Esophagus (tissue), 2 donors: Measurements from ENCODE around the gene COX4I1. TPM values are rescaled to one million over a fixed set of nuclear protein-coding genes. Genes with fewer than 3 reads are reported as not detected.

Experiments used
- H3K27ac ChIP-seq, 2 donors: one replicate each; pipeline ENCODE4 v1.5.1; 2013; ENCODE audit warnings: low read depth in 2 of 2, mild to moderate bottlenecking in 2 of 2, inconsistent platforms in 1 of 2, low read length in 1 of 2, moderate library complexity in 1 of 2
- H3K27me3 ChIP-seq, 2 donors: one replicate each; pipeline ENCODE4 v1.6.1; 2013; ENCODE audit warnings: low read length in 2 of 2, control low read depth in 1 of 2, mild to moderate bottlenecking in 1 of 2; ENCODE audit not compliant: insufficient read depth in 2 of 2, control insufficient read depth in 1 of 2
- H3K36me3 ChIP-seq, 2 donors: one replicate each; pipeline ENCODE4 v1.6.1; 2013; ENCODE audit warnings: low read length in 1 of 2; ENCODE audit not compliant: control insufficient read depth in 2 of 2, insufficient read depth in 2 of 2
- H3K4me1 ChIP-seq, 2 donors: one replicate each; pipeline ENCODE4 v1.6.1; 2013; ENCODE audit warnings: low read length in 1 of 2; ENCODE audit not compliant: control insufficient read depth in 2 of 2, insufficient read depth in 2 of 2
- H3K4me3 ChIP-seq, 2 donors: one replicate each; pipeline ENCODE4 v1.5.1; 2013; ENCODE audit warnings: low read length in 2 of 2, mild to moderate bottlenecking in 2 of 2, low read depth in 1 of 2, moderate library complexity in 1 of 2
- H3K9me3 ChIP-seq, 2 donors: one replicate each; pipeline ENCODE4 v1.6.1; 2013; ENCODE audit warnings: mild to moderate bottlenecking in 2 of 2, low read depth in 1 of 2, low read length in 1 of 2, moderate library complexity in 1 of 2; ENCODE audit not compliant: control insufficient read depth in 2 of 2, insufficient read depth in 1 of 2
- WGBS, 2 donors: extraction: QIAGEN DNeasy Blood & Tissue Kit; methylation state at CpG; one replicate each; pipeline ENCODE4 v1.1.7; 2013; 5-methylcytosine and 5-hydroxymethylcytosine counted together
- polyA plus RNA-seq, 2 donors: library from polyadenylated mRNA; stranded (reverse); fragments of 200-250 nt; gene quantifications; one replicate each; pipeline ENCODE4 v1.2.3, GENCODE V29; 2013
- donor health status: healthy with polysubstance abuse.
- donor health status: Bipolar disorder and iron deficiency.

Gene COX4I1
- polyA plus RNA-seq, 2 donors: 884 to 1,078 TPM

DNA sequence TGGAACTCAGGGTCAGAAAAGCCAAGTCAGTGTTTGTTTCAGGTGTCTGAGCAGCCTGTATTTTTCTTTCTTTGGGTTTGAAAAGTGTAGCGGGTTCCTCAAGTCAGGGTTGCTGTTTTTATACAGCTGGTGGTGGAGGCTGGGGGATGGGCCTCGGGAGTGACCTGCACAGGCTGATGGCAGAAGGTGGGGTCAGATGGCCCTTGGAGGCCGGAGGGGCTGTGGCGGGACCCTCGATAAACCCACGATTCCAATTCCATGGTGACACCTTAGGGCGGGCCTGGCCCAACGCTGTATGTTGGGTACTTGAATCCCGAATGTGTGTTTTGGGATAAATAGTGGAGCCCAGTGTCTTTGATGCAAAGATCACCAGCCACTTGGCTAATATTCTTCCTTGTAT is 28.7 kb downstream of the COX4I1 start:
- Histone ChIP-seq H3K27ac (no peak overlapping the region), H3K36me3 (no peaks in the 10 kb centered on the region), H3K4me3 (no peak overlapping the region), H3K27me3 (no peaks in the 10 kb centered on the region), H3K9me3 (no peaks in the 10 kb centered on the region), H3K4me1 (no peaks in the 10 kb centered on the region)
- WGBS, 2 donors: 61 to 73% methylated on average over 9 of the region's 9 CpGs

DNA sequence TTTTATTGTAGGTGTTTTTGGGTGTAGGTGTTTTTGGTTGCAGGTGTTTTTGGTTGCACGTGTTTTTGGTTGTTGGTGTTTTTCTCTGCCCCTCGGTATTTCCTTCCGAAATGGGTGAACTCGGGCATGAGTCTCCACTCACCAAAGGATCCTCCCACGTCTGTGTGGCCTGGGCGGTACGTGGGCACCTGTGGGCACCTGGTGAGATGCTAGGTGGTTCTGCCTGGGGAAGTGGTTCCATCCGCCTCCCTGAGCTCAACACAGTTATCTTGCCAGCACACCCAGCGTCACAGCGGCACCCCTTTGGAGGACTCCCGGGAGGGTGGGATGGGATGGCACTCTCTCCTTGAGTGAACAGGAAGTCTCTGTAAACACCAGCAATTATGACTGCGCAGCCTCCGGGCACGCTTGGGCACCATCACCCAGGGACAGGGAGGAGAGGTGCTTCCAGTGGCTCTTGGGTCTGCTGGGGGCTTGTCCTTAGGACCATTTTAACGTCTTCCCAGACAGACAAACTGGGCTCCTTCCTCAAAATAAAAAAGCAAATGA is 29.8 kb downstream of the COX4I1 start:
- Histone ChIP-seq H3K4me3 (no peak overlapping the region), H3K27me3 (no peaks in the 10 kb centered on the region), H3K27ac (no peak overlapping the region), H3K4me1 (no peaks in the 10 kb centered on the region), H3K36me3 (no peaks in the 10 kb centered on the region), H3K9me3 (no peaks in the 10 kb centered on the region)
- WGBS, 2 donors: 79 to 80% methylated on average over 15 of the region's 15 CpGs

- H3K4me3 ChIP-seq: no peak overlapping the region
- H3K27ac ChIP-seq: no peak overlapping the region
- no peaks in the 10 kb centered on the region for H3K9me3 ChIP-seq
- 63 to 67% methylated on average over 24 of the region's 24 CpGs for WGBS, 2 donors
- H3K36me3 ChIP-seq: no peaks in the 10 kb centered on the region
- no peaks in the 10 kb centered on the region for H3K27me3 ChIP-seq
- H3K4me1 ChIP-seq: no peaks in the 10 kb centered on the region
Measured at GRCh38 chr16:85829751-85830445, 30.4 kb downstream of the COX4I1 start.

- Histone ChIP-seq H3K27me3 (no peaks in the 10 kb centered on the region), H3K9me3 (no peaks in the 10 kb centered on the region), H3K4me1 (no peaks in the 10 kb centered on the region), H3K4me3 (no peak overlapping the region), H3K27ac (no peak overlapping the region), H3K36me3 (no peaks in the 10 kb centered on the region)
- WGBS, 2 donors: 78 to 79% methylated on average over 9 of the region's 9 CpGs
Measured at GRCh38 chr16:85830821-85831220, 31.3 kb downstream of the COX4I1 start.

- Histone ChIP-seq H3K27me3 (no peaks in the 10 kb centered on the region), H3K4me3 (no peak overlapping the region), H3K9me3 (no peaks in the 10 kb centered on the region), H3K4me1 (no peaks in the 10 kb centered on the region), H3K27ac (no peak overlapping the region), H3K36me3 (no peaks in the 10 kb centered on the region)
- WGBS, 2 donors: 72 to 74% methylated on average over 21 of the region's 21 CpGs
Measured at GRCh38 chr16:85832570-85833218, 33.2 kb downstream of the COX4I1 start.

DNA sequence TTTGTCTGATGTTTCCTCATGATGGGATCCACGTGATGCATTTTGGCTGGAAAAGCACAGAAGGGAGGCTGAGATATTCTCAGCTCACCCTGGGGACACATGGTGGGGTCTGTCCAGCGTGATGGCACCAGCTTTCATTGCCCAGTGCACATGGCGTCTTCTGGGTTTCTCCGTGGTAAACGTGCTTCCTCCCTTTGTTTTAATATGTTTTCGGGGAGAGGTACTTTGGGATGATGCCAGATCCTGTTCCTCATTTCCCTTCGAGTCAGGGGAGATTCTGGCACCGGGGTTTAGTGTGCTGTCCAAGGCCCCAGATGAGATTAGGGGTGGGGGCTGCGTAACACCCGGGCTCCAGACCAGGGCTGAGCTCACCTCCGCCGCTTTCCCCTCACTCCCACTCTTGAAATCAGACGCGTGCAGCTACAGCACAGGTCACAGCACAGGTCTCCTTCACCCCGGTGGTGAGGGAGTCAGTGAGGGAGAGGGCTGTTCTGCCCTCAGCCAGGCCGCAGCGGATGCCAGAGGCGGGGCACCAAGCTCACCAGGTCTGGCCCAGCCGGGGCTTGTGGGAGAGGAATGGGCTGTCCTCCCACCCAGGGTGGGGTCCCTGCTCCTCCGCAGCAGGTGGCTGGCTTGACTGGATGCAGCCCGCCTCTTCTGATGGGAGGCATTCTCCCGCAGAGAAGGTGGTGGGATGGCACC is 33.9 kb downstream of the COX4I1 start:
- H3K4me3 ChIP-seq: no peak overlapping the region
- no peaks in the 10 kb centered on the region for H3K36me3 ChIP-seq
- 67 to 68% methylated on average over 22 of the region's 22 CpGs for WGBS, 2 donors
- H3K4me1 ChIP-seq: no peaks in the 10 kb centered on the region
- no peaks in the 10 kb centered on the region for H3K9me3 ChIP-seq
- no peak overlapping the region for H3K27ac ChIP-seq
- no peaks in the 10 kb centered on the region for H3K27me3 ChIP-seq

- H3K27ac ChIP-seq: no peak overlapping the region
- H3K4me3 ChIP-seq: no peak overlapping the region
- no peaks in the 10 kb centered on the region for H3K27me3 ChIP-seq
- no peaks in the 10 kb centered on the region for H3K4me1 ChIP-seq
- WGBS, 2 donors: 90 to 91% methylated on average over 5 of the region's 5 CpGs
- H3K36me3 ChIP-seq: no peaks in the 10 kb centered on the region
- H3K9me3 ChIP-seq: no peaks in the 10 kb centered on the region
Measured at GRCh38 chr16:85834741-85835140, 35.2 kb downstream of the COX4I1 start.

- Histone ChIP-seq H3K36me3 (no peaks in the 10 kb centered on the region), H3K27ac (no peak overlapping the region), H3K4me3 (no peak overlapping the region), H3K9me3 (no peaks in the 10 kb centered on the region), H3K27me3 (no peaks in the 10 kb centered on the region), H3K4me1 (no peaks in the 10 kb centered on the region)
- WGBS, 2 donors: 73 to 76% methylated on average over 21 of the region's 21 CpGs
Measured at GRCh38 chr16:85835227-85835751, 35.8 kb downstream of the COX4I1 start.

GRCh38 chr16:85835956-85836705 is 36.6 kb downstream of the COX4I1 start:
- H3K4me1 ChIP-seq: no peaks in the 10 kb centered on the region
- no peak overlapping the region for H3K4me3 ChIP-seq
- no peak overlapping the region for H3K27ac ChIP-seq
- no peaks in the 10 kb centered on the region for H3K27me3 ChIP-seq
- H3K36me3 ChIP-seq: no peaks in the 10 kb centered on the region
- no peaks in the 10 kb centered on the region for H3K9me3 ChIP-seq
- 67 to 72% methylated on average over 22 of the region's 22 CpGs for WGBS, 2 donors
